ENCODE data around the gene AGRN. TPM values are rescaled to one million over a fixed set of nuclear protein-coding genes. Genes with fewer than 3 reads are reported as not detected.
A peak's percentile ranks its signal among the peaks of the same experiment; 100 is the strongest.

Gene AGRN
- total and polyA plus RNA-seq, 9 donors, result 2.7 to 138 (median 14.3) TPM

DNA sequence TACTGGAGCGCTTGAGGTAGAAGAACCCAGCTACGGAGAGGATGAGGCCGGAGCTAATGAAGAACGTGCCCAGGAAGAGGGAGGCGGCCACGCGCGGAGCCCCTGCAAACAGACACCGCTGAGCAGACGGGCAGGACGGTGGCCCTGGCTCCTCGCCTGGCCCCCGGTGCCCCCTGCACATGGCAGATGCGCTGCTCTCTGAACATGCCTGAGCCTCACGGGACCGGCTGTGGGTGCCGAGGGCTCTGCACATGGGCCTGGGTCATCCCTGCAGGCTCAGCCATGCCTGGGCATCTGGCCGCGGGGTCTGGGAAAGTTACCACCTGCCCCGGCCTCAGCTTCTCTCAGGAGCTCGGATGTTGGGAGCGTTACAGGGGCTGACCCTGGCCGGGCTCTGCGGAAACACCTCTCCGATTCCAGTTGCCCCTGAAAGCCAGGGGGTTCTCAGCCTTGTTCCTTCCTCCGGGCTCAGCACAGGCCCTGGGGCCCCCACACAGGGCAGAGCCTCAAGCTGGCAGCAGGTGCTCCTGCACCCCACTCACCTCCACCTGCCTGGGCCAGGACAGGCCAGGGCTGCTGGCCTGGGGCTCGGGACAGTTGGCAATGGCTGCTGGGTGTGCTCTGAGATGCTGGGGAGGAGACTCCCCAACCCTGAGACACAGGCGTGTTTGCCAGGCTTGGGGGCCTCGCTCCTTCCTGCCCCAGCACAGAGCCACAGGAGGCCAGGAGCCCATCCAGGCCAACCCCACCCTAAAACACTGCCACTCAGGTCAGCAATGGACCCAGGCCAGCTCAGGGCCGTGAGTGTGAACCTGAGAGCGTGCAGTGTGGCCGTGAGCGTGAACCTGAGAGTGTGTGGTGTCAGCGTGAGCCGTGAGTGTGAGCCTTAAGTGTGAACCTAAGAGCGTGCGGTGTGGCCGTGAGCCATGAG, 66.3 kb downstream of the AGRN start:
- H3K4me1 ChIP-seq (ENCODE audit: insufficient read depth), result no peaks in the 10 kb centered on the region
- TF ChIP-seq, protein P1, sequence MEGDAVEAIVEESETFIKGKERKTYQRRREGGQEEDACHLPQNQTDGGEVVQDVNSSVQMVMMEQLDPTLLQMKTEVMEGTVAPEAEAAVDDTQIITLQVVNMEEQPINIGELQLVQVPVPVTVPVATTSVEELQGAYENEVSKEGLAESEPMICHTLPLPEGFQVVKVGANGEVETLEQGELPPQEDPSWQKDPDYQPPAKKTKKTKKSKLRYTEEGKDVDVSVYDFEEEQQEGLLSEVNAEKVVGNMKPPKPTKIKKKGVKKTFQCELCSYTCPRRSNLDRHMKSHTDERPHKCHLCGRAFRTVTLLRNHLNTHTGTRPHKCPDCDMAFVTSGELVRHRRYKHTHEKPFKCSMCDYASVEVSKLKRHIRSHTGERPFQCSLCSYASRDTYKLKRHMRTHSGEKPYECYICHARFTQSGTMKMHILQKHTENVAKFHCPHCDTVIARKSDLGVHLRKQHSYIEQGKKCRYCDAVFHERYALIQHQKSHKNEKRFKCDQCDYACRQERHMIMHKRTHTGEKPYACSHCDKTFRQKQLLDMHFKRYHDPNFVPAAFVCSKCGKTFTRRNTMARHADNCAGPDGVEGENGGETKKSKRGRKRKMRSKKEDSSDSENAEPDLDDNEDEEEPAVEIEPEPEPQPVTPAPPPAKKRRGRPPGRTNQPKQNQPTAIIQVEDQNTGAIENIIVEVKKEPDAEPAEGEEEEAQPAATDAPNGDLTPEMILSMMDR (IDR thresholded peaks at IDR 0.05), result no peak
- no peaks in the 10 kb centered on the region for H3K27me3 ChIP-seq
- peak in 3 of 5 donors; percentile 14 to 29 (median 15) for DNase-seq
- intact Hi-C loops (cut with DNase I), result no loop called here
- no peaks in the 10 kb centered on the region for H3K36me3 ChIP-seq
- H3K4me3 ChIP-seq, result no peak overlapping the region
- 93 to 95% (median 94%) methylated on average over 36 to 38 of the region's 38 CpGs for WGBS, 3 donors
- no peaks in the 10 kb centered on the region for H3K9me3 ChIP-seq
- no peak overlapping the region for H3K27ac ChIP-seq

DNA sequence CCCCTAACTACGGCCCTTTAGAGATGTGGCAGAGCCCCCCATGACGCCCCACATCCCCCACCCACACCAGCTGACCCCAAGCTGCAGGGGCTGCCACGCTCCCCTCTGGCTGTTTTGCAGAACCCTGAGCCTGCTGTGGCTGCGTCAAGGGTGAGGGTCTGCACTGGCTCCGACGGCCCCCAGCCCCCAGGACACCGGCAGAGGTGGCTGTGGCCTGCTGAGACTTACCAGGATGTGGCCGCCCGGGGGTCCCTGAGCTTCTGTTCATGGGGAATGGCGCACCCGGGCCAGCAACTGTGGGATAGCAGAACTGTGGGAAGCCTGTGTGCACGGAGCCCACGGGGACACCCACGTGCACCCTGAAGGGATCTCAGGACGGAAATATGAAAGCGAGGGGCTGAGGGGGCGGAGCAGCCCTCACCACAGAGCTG, 67.0 kb downstream of the AGRN start:
- DNase-seq, result peak in 3 of 5 donors; percentile 6 to 26 (median 9)
- TF ChIP-seq EP300 (IDR thresholded peaks at IDR 0.05) (no peak), POLR2A (IDR thresholded peaks at IDR 0.05) (no peak)
- TF ChIP-seq, protein P1 (IDR thresholded peaks at IDR 0.05), result no peak
- Histone ChIP-seq H3K4me3 (no peak overlapping the region), H3K27me3 (no peaks in the 10 kb centered on the region), H3K27ac (no peak overlapping the region), H3K9me3 (no peaks in the 10 kb centered on the region), H3K36me3 (no peaks in the 10 kb centered on the region), H3K4me1 (ENCODE audit: insufficient read depth) (no peaks in the 10 kb centered on the region)
- WGBS, 3 donors, result 90 to 93% (median 92%) methylated on average over 17 of the region's 17 CpGs
- intact Hi-C loops (cut with DNase I), result no loop called here

DNA sequence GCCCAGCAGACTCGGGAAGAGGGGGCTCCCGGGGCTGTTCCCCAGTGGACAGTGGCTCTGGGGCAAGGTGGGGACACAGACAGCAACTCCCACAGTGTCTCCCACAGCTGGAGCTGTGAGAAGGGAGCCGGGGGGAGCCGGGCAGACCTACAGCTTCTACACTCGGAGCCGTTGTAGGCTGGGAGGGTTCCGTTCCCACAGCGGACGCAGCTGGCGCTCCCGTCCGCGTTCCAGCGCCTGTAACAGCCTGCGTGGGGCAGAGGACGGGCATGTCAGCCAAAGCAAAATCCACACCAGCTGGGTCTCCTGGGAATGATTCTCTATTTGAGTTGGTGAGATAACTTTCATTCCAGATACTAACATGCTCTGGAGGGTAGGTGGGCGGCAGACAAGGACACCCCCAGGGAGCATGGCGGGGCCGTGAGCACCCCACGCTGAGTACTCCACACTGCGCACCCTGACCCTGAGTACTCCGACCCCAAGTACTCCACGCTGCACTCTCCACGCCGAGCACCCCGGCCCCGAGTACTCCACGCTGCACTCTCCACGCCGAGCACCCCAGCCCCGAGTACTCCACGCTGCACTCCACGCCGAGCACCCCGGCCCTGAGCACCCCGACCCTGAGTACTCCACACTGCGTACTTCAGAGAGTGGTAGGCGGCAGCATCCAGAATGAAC, 67.6 kb downstream of the AGRN start:
- TF ChIP-seq, protein P1 (IDR thresholded peaks at IDR 0.05), result no peak
- intact Hi-C loops (cut with DNase I), result no loop called here
- 88 to 90% (median 88%) methylated on average over 38 of the region's 38 CpGs for WGBS, 3 donors
- Histone ChIP-seq H3K4me3 (no peak overlapping the region), H3K27me3 (no peaks in the 10 kb centered on the region), H3K36me3 (no peaks in the 10 kb centered on the region), H3K9me3 (no peaks in the 10 kb centered on the region), H3K4me1 (ENCODE audit: insufficient read depth) (no peaks in the 10 kb centered on the region), H3K27ac (no peak overlapping the region)
- peak in 2 of 5 donors; percentile 10 to 22 for DNase-seq

- Histone ChIP-seq H3K9me3 (no peaks in the 10 kb centered on the region), H3K4me1 (ENCODE audit: insufficient read depth) (no peaks in the 10 kb centered on the region), H3K36me3 (no peaks in the 10 kb centered on the region), H3K4me3 (no peak overlapping the region), H3K27me3 (no peaks in the 10 kb centered on the region), H3K27ac (no peak overlapping the region)
- intact Hi-C loops (cut with DNase I), result no loop called here
- TF ChIP-seq POLR2A (IDR thresholded peaks at IDR 0.05) (no peak), EP300 (IDR thresholded peaks at IDR 0.05) (no peak)
- TF ChIP-seq, protein P1 (IDR thresholded peaks at IDR 0.05), result no peak
- WGBS, 3 donors, result 78 to 82% (median 82%) methylated on average over 28 to 39 of the region's 39 CpGs
- DNase-seq, result peak in 2 of 5 donors; percentile 13 to 28
These were observed 68.3 kb downstream of the AGRN start for GRCh38 chr1:1088029-1088800.

All from ovary (tissue), 9 donors.